NCI-H1694 (cell line): ENCODE measurements around the gene VGLL3.
"Not testable (repeated sequence)": the region's sequence is repeated elsewhere in the genome, so short reads cannot be mapped to it uniquely, and the experiment has no call there.

ENCODE experiments used
- DNase-seq: peaks from one replicate; lab custom pipeline; 2025; lab: John Stamatoyannopoulos, UW

VGLL3 gene

GRCh38 chr3:86989611-86990010 lies 1.3 kb downstream of the VGLL3 start:
- no peak for DNase-seq

GRCh38 chr3:86989006-86989405 lies 1.9 kb downstream of the VGLL3 start:
- no peak for DNase-seq

- DNase-seq: no peak
Observed at GRCh38 chr3:86988235-86988634, 2.7 kb downstream of the VGLL3 start.

- no peak for DNase-seq
Observed at GRCh38 chr3:86987421-86987715, 3.6 kb downstream of the VGLL3 start.

- no peak for DNase-seq
Observed at GRCh38 chr3:86986671-86987420, 4.1 kb downstream of the VGLL3 start.

GRCh38 chr3:86985181-86985826 lies 5.6 kb downstream of the VGLL3 start:
- DNase-seq: no peak

- no peak for DNase-seq
Observed at GRCh38 chr3:86984271-86984670, 6.7 kb downstream of the VGLL3 start.

GRCh38 chr3:86982883-86983282 lies 8.1 kb downstream of the VGLL3 start:
- no peak for DNase-seq

- DNase-seq: no peak
Observed at GRCh38 chr3:86978111-86978551, 12.8 kb downstream of the VGLL3 start.

GRCh38 chr3:86976219-86976618 lies 14.7 kb downstream of the VGLL3 start:
- DNase-seq: no peak

GRCh38 chr3:86974177-86974576 lies 16.8 kb downstream of the VGLL3 start:
- DNase-seq: not testable (repeated sequence)

- no peak for DNase-seq
Observed at GRCh38 chr3:86973440-86973839, 17.5 kb downstream of the VGLL3 start.

- DNase-seq: no peak
Observed at GRCh38 chr3:86969500-86970189, 21.3 kb downstream of the VGLL3 start.

- no peak for DNase-seq
Observed at GRCh38 chr3:86968244-86968932, 22.6 kb downstream of the VGLL3 start.

- no peak for DNase-seq
Observed at GRCh38 chr3:86967062-86967461, 23.9 kb downstream of the VGLL3 start.

- DNase-seq: no peak
Observed at GRCh38 chr3:86965166-86965565, 25.8 kb downstream of the VGLL3 start.

GRCh38 chr3:86963611-86964010 lies 27.3 kb downstream of the VGLL3 start:
- DNase-seq: no peak

- no peak for DNase-seq
Observed at GRCh38 chr3:86961297-86961696, 29.7 kb downstream of the VGLL3 start.

GRCh38 chr3:86960550-86960949 lies 30.4 kb downstream of the VGLL3 start:
- DNase-seq: no peak

- DNase-seq: no peak
Observed at GRCh38 chr3:86958534-86958933, 32.4 kb downstream of the VGLL3 start.

- no peak for DNase-seq
Observed at GRCh38 chr3:86954747-86955146, 36.2 kb downstream of the VGLL3 start.

GRCh38 chr3:86954226-86954625 lies 36.7 kb downstream of the VGLL3 start:
- DNase-seq: no peak

GRCh38 chr3:86951322-86951721 lies 39.6 kb downstream of the VGLL3 start:
- no peak for DNase-seq
